Vagina (tissue), 2 donors: ENCODE results near the gene PACSIN1. TPM values are rescaled to one million over a fixed set of nuclear protein-coding genes. Genes with fewer than 3 reads are reported as not detected.

Source experiments
- DNase-seq, 2 donors: peaks; one replicate each; pipeline ENCODE4 v3.0.0-alpha.2; 2017; ENCODE audit errors: extremely low spot score in 2 of 2
- H3K27ac ChIP-seq: fragments of 200-600 bp; sonication (generic); one replicate; pipeline ENCODE4 v1.5.1; 2019
- H3K27me3 ChIP-seq: fragments of 200-600 bp; sonication (generic); one replicate; pipeline ENCODE4 v1.5.1; 2019
- H3K36me3 ChIP-seq, 2 donors: fragments of 200-600 bp; sonication (generic); one replicate each; pipeline ENCODE4 v1.5.1; 2017 to 2019
- H3K4me1 ChIP-seq: fragments of 200-600 bp; sonication (generic); one replicate; pipeline ENCODE4 v1.5.1; 2019
- H3K4me3 ChIP-seq, 2 donors: fragments of 200-600 bp; sonication (generic); 1 replicate in 1 of 2; 2 replicates in 1 of 2; pipeline ENCODE4 v1.5.1; 2016 to 2019
- H3K9me3 ChIP-seq: fragments of 200-600 bp; sonication (generic); one replicate; pipeline ENCODE4 v1.5.1; 2019
- POLR2A ChIP-seq, 2 donors: fragments of 450-650 bp; IDR thresholded peaks; one replicate each; pipeline ENCODE4 v1.6.1; 2017; ENCODE audit warnings: antibody characterized with exemption in 2 of 2, mild to moderate bottlenecking in 2 of 2, moderate library complexity in 2 of 2
- POLR2AphosphoS5 ChIP-seq, 2 donors: sonication (generic); formaldehyde crosslinking; IDR thresholded peaks; one replicate each; pipeline ENCODE4 v1.9.0; 2017; ENCODE audit warnings: antibody characterized with exemption in 2 of 2, mild to moderate bottlenecking in 2 of 2, low read depth in 1 of 2; ENCODE audit not compliant: insufficient read depth in 1 of 2
- intact Hi-C: fragments of 100-400 bp; cut with DNase I; formaldehyde crosslinking; loops from one replicate; pipeline ENCODE4 v1.15.1; 2023
- total RNA-seq: library from RNA; depleted of rRNA; stranded (reverse); fragments of >200 nt; gene quantifications from one replicate; pipeline ENCODE4 v1.2.3, GENCODE V29; 2016
- TF ChIP-seq, protein P1 (sequence below), 3 experiments: fragments of 450-650 bp in 2 of 3; fragments of 200-600 bp in 1 of 3; sonication (generic) in 1 of 3; IDR thresholded peaks; one replicate each; pipeline ENCODE4 v1.5.1; 2017 to 2019; ENCODE audit warnings: antibody characterized with exemption in 3 of 3, mild to moderate bottlenecking in 2 of 3, moderate library complexity in 2 of 3

Gene PACSIN1
- total RNA-seq, 1 donor from 2014 or later = 0.74 TPM

DNA sequence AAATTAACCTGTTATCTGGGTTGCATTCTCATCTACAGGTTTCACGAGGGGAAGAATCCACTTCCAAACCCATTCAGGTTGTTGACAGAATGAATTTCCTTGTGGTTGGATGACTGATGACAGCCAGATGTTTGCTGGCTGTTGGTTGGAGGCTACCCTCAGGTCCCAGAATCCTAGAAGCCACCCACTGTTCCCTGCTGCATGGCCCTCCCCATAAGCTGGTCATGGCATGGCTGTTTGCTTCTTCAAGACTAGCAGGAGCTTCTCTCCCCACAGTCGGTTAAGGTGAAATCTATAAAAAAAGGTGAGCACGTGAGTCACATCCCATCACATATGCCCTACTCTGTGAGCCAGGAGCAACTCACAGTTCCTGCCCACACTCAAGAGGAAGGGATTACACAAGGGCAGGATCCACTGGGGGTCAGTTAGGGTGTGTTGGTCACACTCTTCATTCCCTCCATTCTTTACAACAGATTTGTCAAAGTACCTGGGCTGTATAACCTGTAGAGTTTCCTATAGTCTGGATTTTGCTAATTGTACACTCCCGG, 20.5 kb upstream of the PACSIN1 start:
- Histone ChIP-seq H3K4me1 (no peaks in the 10 kb centered on the region), H3K4me3 (no peak overlapping the region), H3K27ac (no peak overlapping the region), H3K27me3 (no peaks in the 10 kb centered on the region), H3K36me3 (no peaks in the 10 kb centered on the region), H3K9me3 (no peaks in the 10 kb centered on the region)
- no peak for TF ChIP-seq POLR2A (IDR thresholded peaks at IDR 0.05)
- no peak for TF ChIP-seq POLR2AphosphoS5 (IDR thresholded peaks at IDR 0.05; ENCODE audit: insufficient read depth in 1 of 2, low read depth in 1 of 2)
- TF ChIP-seq, protein P1, sequence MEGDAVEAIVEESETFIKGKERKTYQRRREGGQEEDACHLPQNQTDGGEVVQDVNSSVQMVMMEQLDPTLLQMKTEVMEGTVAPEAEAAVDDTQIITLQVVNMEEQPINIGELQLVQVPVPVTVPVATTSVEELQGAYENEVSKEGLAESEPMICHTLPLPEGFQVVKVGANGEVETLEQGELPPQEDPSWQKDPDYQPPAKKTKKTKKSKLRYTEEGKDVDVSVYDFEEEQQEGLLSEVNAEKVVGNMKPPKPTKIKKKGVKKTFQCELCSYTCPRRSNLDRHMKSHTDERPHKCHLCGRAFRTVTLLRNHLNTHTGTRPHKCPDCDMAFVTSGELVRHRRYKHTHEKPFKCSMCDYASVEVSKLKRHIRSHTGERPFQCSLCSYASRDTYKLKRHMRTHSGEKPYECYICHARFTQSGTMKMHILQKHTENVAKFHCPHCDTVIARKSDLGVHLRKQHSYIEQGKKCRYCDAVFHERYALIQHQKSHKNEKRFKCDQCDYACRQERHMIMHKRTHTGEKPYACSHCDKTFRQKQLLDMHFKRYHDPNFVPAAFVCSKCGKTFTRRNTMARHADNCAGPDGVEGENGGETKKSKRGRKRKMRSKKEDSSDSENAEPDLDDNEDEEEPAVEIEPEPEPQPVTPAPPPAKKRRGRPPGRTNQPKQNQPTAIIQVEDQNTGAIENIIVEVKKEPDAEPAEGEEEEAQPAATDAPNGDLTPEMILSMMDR (IDR thresholded peaks at IDR 0.05) = no peak
- DNase-seq = no peak
- intact Hi-C loops = no loop called here

DNA sequence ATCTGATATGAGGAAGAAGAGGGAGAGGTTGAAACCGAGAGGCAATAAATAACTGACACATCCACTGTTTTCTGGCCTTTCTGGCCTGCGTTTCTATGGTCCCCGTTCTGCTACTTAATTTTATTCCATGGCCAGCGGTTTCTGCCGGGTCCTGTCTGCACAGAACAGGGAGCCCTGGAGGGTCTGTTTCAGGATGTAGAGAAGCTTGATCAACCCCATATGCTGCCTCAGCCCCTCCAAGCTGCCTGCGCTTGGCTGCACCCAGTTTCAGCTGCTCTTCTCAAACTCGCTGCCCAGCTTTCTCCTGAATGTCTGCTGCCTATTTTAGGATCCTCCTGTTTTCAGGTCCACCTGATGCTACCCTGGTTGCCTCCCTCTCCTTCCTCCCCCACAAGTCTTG, 18.5 kb upstream of the PACSIN1 start:
- Histone ChIP-seq H3K27ac (no peak overlapping the region), H3K4me3 (no peak overlapping the region), H3K27me3 (no peaks in the 10 kb centered on the region), H3K36me3 (no peaks in the 10 kb centered on the region), H3K9me3 (no peaks in the 10 kb centered on the region), H3K4me1 (no peaks in the 10 kb centered on the region)
- no peak for DNase-seq
- intact Hi-C loops = no loop called here
- TF ChIP-seq, protein P1 (IDR thresholded peaks at IDR 0.05) = no peak
- TF ChIP-seq POLR2A (IDR thresholded peaks at IDR 0.05) (no peak), POLR2AphosphoS5 (IDR thresholded peaks at IDR 0.05; ENCODE audit: insufficient read depth in 1 of 2, low read depth in 1 of 2) (no peak)

DNA sequence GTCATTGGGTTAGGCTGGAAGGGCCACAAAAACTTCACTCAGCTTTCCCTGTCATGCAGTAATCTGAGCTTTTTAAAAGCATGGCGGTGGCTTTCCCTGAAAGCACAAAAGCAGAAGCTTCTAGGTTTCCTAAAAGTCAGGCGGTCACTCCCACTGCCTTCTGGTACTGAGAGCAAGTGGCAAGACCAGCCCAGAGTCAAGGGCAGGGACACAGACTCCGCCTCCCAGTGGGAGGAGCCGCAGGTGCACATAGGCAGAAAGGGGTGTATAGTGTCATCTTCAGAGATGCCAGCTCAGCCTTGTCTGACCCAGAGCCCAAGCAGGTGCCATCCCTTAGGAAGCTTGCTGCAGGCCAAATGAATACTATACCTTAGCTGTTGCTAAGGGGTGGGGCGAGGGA, 18.0 kb upstream of the PACSIN1 start:
- intact Hi-C loops = no loop called here
- Histone ChIP-seq H3K4me1 (no peaks in the 10 kb centered on the region), H3K4me3 (no peak overlapping the region), H3K9me3 (no peaks in the 10 kb centered on the region), H3K36me3 (no peaks in the 10 kb centered on the region), H3K27me3 (no peaks in the 10 kb centered on the region), H3K27ac (no peak overlapping the region)
- TF ChIP-seq POLR2A (IDR thresholded peaks at IDR 0.05) (no peak), POLR2AphosphoS5 (IDR thresholded peaks at IDR 0.05; ENCODE audit: insufficient read depth in 1 of 2, low read depth in 1 of 2) (no peak)
- TF ChIP-seq, protein P1 (IDR thresholded peaks at IDR 0.05) = no peak
- DNase-seq = no peak

DNA sequence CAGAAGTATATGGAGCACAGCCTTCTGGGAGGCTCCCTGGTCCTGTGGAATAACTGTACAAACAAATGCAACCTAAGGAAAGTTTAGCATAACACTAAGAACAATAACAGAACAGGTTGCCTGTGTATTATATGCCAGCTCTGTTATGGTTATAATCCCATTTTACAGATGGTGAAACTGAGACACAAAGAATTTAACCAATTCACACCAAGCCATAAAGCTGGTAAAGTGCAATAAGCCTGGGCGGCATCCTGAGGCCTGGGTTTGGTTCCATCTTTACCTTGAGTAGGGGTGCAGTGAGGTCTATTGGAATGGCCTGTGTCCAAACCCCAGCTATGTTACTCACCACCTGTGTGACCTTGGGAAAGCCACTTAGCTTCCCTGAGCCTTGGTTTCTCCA, 14.7 kb upstream of the PACSIN1 start:
- H3K27ac ChIP-seq = no peak overlapping the region
- H3K36me3 ChIP-seq = no peaks in the 10 kb centered on the region
- DNase-seq = no peak
- no peaks in the 10 kb centered on the region for H3K4me1 ChIP-seq
- TF ChIP-seq, protein P1 (IDR thresholded peaks at IDR 0.05) = no peak
- TF ChIP-seq POLR2A (IDR thresholded peaks at IDR 0.05) (no peak), POLR2AphosphoS5 (IDR thresholded peaks at IDR 0.05; ENCODE audit: insufficient read depth in 1 of 2, low read depth in 1 of 2) (no peak)
- H3K4me3 ChIP-seq = no peak overlapping the region
- intact Hi-C loops = no loop called here
- H3K27me3 ChIP-seq = no peaks in the 10 kb centered on the region
- H3K9me3 ChIP-seq = no peaks in the 10 kb centered on the region

DNA sequence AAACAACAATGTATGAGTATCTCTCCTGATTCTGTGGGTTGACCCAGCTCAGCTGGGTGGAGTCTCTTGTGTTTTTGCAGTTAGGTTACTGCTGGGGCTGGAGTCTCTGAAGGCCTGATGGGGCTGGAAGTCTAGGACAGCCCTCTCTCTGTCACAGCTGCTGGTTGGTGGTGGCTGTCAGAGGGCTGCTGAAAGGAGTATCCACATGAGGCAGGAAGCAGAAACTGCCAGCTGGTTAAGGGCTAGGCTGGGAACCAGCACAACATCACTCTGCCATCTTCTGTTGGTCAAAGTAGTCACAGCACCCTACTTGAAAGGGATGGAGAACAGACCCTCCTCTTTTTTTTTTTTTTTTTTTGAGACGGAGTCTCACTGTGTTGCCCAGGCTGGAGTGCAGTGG, 10.0 kb upstream of the PACSIN1 start:
- no peak for DNase-seq
- Histone ChIP-seq H3K36me3 (no peaks in the 10 kb centered on the region), H3K27me3 (no peaks in the 10 kb centered on the region), H3K4me1 (no peaks in the 10 kb centered on the region), H3K27ac (no peak overlapping the region), H3K9me3 (no peaks in the 10 kb centered on the region), H3K4me3 (no peak overlapping the region)
- TF ChIP-seq POLR2AphosphoS5 (IDR thresholded peaks at IDR 0.05; ENCODE audit: insufficient read depth in 1 of 2, low read depth in 1 of 2) (no peak), POLR2A (IDR thresholded peaks at IDR 0.05) (no peak)
- TF ChIP-seq, protein P1 (IDR thresholded peaks at IDR 0.05) = no peak
- intact Hi-C loops = no loop called here
